GM18508 (cell line): ENCODE data around the gene COL25A1.

Experiments
- ATAC-seq: cut with Tn5 transposase; IDR thresholded peaks from one replicate; pipeline ENCODE4 v1.9.1; 2021; ENCODE audit warnings: moderate number of reproducible peaks; ENCODE audit not compliant: insufficient read depth, unreplicated experiment

The COL25A1 gene

GRCh38 chr4:109177096-109177810, 125.2 kb downstream of the COL25A1 start:
- ATAC-seq = no peak

DNA sequence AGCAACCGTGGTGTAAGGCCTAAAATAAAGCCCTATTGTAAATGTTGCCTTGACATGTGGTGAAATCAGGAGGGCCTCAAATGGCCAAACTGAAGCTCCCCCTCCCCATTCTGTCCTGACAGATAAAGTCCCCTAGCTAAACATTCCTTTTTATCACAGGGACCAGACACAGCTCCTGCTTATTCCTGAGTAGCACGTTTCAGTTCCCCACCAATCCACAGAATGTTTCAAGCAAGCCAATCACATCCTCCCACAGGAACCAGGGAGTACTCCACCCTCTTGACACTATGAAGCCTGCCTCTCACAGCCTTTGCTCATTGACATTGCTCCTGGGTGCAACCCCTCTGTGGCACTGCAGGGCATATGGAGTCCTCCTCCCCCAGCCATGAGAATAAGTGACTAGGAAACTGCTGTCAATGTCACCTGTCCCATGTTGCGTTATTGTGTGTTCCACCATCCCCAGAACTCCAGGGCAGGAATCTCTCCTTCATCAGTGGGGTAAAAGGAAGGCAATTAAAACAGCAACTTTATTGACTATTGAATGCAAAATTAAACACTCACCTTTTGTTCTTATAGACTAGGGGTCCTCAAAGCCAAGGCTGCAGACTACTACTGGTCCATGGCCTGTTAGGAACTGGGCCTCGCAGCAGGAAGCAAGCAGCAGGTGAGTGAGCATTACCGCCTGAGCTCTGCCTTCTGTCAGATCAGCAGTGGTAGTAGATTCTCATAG, 128.1 kb downstream of the COL25A1 start:
- ATAC-seq = no peak

GRCh38 chr4:109172301-109172700, 130.2 kb downstream of the COL25A1 start:
- no peak for ATAC-seq

GRCh38 chr4:109171070-109171469, 131.4 kb downstream of the COL25A1 start:
- ATAC-seq = no peak

- no peak for ATAC-seq
Observed at GRCh38 chr4:109169170-109169569, 133.3 kb downstream of the COL25A1 start.

- ATAC-seq = no peak
Observed at GRCh38 chr4:109166586-109166985, 135.9 kb downstream of the COL25A1 start.

DNA sequence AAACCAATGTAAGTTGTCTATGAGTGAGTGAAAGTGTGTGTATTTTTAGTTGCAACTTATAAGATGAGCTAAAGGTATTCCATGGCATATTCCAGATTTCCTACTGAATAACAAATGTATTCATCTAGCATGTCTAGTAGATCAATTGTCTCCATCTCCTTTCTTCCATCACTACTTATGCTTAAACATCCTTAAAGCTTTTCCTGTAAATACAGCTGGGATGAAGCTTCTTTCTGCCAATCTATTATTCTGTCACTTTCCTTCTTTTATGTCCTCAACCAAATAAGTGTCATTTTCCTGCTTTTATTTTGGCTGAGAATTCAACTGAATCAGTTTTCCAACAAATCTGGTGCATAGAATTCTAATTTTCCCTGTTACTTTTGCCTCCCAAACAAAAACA, 136.3 kb downstream of the COL25A1 start:
- ATAC-seq = no peak

- ATAC-seq = no peak
Observed at GRCh38 chr4:109164011-109164410, 138.4 kb downstream of the COL25A1 start.

- no peak for ATAC-seq
Observed at GRCh38 chr4:109163493-109163892, 139.0 kb downstream of the COL25A1 start.

GRCh38 chr4:109162759-109163158, 139.7 kb downstream of the COL25A1 start:
- no peak for ATAC-seq

DNA sequence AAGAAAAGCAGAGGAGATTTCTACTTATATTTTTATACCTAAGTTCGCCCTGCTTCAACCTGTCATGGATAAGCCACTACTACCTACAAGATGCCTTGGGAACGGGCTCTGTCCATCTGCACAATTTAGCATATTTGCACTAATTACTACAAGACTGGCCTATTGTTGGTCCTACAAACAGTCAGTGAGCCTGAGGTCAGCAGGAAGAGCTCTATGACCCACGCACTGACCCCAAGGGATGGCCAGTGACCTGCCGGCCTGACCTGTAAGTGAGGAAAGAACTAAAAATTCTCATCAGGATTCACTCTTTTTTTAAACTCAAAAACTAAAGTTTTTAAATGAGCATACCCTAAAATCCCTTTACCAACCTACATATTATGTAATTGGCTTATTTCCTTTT, 142.0 kb downstream of the COL25A1 start:
- ATAC-seq = no peak

- ATAC-seq = no peak
Observed at GRCh38 chr4:109157696-109158095, 144.8 kb downstream of the COL25A1 start.

DNA sequence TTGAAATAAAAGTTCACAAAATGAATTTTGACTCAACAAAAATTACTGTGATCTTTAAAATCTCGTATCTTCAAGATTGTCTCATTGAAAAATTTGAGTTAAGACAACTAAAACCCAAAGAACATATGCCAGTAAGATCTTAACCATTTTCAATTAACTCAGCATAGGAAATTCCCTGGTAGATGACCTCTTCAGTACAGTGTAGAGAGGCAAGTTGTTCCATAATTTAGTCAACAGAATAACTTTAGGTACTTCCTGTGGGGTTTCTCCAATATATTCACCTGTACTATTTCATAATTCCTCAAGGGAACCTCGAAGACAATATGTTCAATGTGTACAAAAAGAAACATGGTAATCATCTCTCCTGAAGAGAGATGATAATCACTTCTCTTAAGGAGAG, 145.3 kb downstream of the COL25A1 start:
- ATAC-seq = no peak

- no peak for ATAC-seq
Observed at GRCh38 chr4:109156356-109156755, 146.1 kb downstream of the COL25A1 start.

DNA sequence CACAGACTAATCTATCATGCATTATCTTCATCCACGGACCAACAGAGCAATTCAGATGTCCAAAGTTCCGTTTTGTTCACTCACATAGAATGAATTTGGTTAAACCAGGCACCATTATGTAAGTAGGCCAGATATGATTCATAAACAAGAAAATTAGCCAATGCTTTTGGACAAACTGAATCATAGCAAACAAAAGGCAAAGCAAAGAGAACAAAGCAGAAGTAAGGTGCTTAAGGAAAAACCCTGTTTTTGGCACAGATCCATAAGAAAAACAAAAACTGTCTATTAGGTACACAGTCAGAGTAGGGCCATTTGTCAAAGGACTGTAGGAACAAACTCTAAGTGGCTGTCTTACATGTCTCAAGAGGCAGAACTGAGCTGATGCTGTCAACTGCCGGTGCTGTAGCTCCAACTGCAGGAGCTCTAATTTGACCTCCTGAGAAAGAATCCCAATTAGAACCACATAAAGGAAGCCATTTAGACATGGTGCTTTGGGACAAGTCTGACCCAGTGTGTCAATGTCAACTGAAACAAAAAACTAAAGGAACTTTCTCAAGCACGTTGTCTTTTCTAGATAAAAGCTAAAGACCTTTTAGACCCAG, 146.7 kb downstream of the COL25A1 start:
- no peak for ATAC-seq

GRCh38 chr4:109155084-109155483, 147.4 kb downstream of the COL25A1 start:
- no peak for ATAC-seq

DNA sequence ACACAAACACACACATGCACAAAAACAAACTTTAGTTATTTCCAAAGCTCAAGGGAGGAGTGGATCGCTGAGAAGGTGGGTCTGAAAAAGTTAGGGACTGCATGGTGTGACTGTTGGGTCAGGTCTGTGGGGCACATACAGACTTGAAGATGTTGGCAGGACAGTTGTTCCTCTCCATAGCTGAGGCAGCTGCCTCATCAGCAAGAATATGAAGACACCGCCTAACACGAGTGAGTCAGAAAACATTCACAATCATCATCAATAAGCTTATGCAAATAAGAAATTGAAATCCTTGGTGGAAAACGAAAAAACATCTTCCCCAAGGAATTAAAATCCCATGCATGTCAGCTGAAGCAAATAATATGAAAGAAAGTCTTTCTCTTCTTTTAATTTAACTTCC, 148.0 kb downstream of the COL25A1 start:
- no peak for ATAC-seq

- ATAC-seq = no peak
Observed at GRCh38 chr4:109149836-109150235, 152.6 kb downstream of the COL25A1 start.

DNA sequence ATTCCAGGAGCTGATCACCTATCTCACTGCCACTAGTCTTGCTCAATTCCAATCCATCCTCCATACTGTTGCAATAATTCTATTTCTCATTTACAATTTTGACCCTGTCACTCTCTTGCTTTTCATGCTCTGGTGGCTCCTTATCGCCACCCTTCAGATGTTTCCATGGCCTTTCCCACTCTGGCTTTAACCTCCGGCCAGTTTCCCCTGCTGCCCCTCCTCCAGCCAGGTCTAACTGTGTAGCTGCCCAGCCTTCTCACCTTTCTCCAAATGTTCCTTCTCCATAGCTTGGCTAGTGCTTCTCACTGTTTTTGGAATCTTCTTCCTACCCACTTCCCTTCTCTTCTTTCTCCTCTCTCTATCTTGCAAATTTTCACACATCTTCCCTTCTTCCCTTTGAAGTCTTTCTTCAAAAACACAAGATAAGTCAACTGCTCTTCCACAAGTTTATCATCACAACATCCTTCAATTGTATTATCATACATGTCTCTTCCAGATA, 153.8 kb downstream of the COL25A1 start:
- no peak for ATAC-seq

- ATAC-seq = no peak
Observed at GRCh38 chr4:109147135-109147534, 155.3 kb downstream of the COL25A1 start.

DNA sequence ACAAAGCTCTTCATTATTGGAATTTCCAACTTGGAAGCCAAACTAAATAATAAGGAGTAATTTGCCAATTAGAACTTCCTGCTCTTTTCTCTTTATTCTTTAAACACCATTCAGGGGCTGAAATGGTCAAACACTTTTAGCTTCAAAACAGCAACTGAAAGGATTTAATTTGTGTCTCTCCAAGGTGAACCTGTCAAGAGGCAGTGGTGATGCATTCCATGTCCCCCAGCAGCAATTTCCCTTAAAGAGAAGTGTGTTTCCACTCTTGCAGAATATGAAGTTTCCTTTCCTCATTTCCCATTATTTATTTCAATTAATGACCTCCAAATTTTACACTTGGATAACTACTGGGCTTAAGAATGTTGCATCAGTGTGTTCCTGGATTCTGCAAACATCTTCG, 156.0 kb downstream of the COL25A1 start:
- no peak for ATAC-seq
